A549 (cell line): ENCODE data around the gene ESRRG. TPM values are rescaled to one million over a fixed set of nuclear protein-coding genes. Genes with fewer than 3 reads are reported as not detected.

ENCODE experiments used
- ATAC-seq, 2 experiments: fragments of 200-7000 bp in 1 of 2; fragments of >200 bp in 1 of 2; cut with Nextera tagmentation in 1 of 2; cut with Tn5 transposase in 1 of 2; 3 replicates each; pipeline versions ENCODE4 v1.8.0 to v1.9.1; 2018 to 2020; ENCODE audit warnings: mild to moderate bottlenecking in 1 of 2, moderate library complexity in 1 of 2
- CTCF ChIA-PET: fragments of 300-600 bp; sonication (Branson Sonifier 250); formaldehyde crosslinking; extraction: SDS; loops from one replicate; lab custom pipeline; 2021; ENCODE audit warnings: antibody characterized with exemption, inconsistent platforms; lab: Yijun Ruan, JAX
- POLR2A ChIA-PET: fragments of 350-600 bp; formaldehyde crosslinking; extraction: SDS; loops from one replicate; lab custom pipeline; 2021; ENCODE audit warnings: antibody characterized with exemption, inconsistent platforms; lab: Yijun Ruan, JAX
- DNase-seq, 2 experiments: peaks; one replicate each; pipeline versions ENCODE4 v3.0.0 to v3.0.0-alpha.2; 2011 to 2016; ENCODE audit warnings: low read depth in 1 of 2, low spot score in 1 of 2
- FAIRE-seq: peaks from 2 replicates; lab custom pipeline; 2011; peaks lifted over from hg19 to GRCh38; lab: Jason Lieb, UNC
- H3K27ac ChIP-seq, 2 experiments: fragments of >200 bp; sonication (Bioruptor Twin); formaldehyde crosslinking; 3 replicates each; pipeline ENCODE4 v1.5.1; 2016 to 2017
- H3K4me1 ChIP-seq: fragments of >200 bp; sonication (Bioruptor Twin); formaldehyde crosslinking; 3 replicates; pipeline ENCODE4 v1.6.1; 2016
- H3K4me2 ChIP-seq: fragments of >200 bp; sonication (Bioruptor Twin); formaldehyde crosslinking; 3 replicates; pipeline ENCODE4 v1.6.1; 2016
- H3K4me3 ChIP-seq: fragments of >200 bp; sonication (Bioruptor Twin); formaldehyde crosslinking; 3 replicates; pipeline ENCODE4 v1.5.1; 2016
- H3K9me3 ChIP-seq: fragments of >200 bp; sonication (Bioruptor Twin); formaldehyde crosslinking; 3 replicates; pipeline ENCODE4 v1.6.1; 2016
- BHLHE40 ChIP-seq: IDR thresholded peaks from 2 replicates; pipeline ENCODE4 v1.6.1; 2012; ENCODE audit warnings: low read depth, low read length, inconsistent platforms
- CBX8 ChIP-seq: fragments of 200-600 bp; sonication (generic); IDR thresholded peaks from 2 replicates; pipeline ENCODE4 v1.6.1; 2016
- CTCF ChIP-seq: fragments of >200 bp; sonication (Bioruptor Twin); formaldehyde crosslinking; IDR thresholded peaks from 3 replicates; pipeline ENCODE4 v1.5.1; 2016
- FOSB ChIP-seq: fragments of 250-450 bp; sonication (Bioruptor Pico); IDR thresholded peaks from 2 replicates; pipeline ENCODE4 v1.5.0; 2020; ENCODE audit warnings: mild to moderate bottlenecking, moderate library complexity
- FOSL2 ChIP-seq, 2 experiments: fragments of 450-650 bp in 1 of 2; fragments of >200 bp in 1 of 2; sonication (Bioruptor Twin) in 1 of 2; formaldehyde crosslinking; IDR thresholded peaks; 2 replicates each; pipeline versions ENCODE4 v1.5.0 to v1.6.1; 2016 to 2020; ENCODE audit warnings: mild to moderate bottlenecking in 1 of 2, moderate library complexity in 1 of 2
- FOXS1 ChIP-seq: fragments of 250-450 bp; sonication (Bioruptor Pico); IDR thresholded peaks from 2 replicates; pipeline ENCODE4 v1.5.0; 2020; ENCODE audit warnings: mild to moderate bottlenecking, moderate library complexity
- GATA3 ChIP-seq: IDR thresholded peaks from 2 replicates; pipeline ENCODE4 v1.6.1; 2012; ENCODE audit warnings: borderline replicate concordance
- HMGXB4 ChIP-seq: fragments of 250-450 bp; sonication (Bioruptor Pico); IDR thresholded peaks from 2 replicates; pipeline ENCODE4 v1.5.0; 2021; ENCODE audit warnings: mild to moderate bottlenecking, moderate library complexity, borderline replicate concordance
- KDM5A ChIP-seq: fragments of 200-600 bp; sonication (generic); IDR thresholded peaks from 2 replicates; pipeline ENCODE4 v1.6.1; 2016; ENCODE audit warnings: antibody characterized with exemption, mild to moderate bottlenecking
- PBX3 ChIP-seq: IDR thresholded peaks from 2 replicates; pipeline ENCODE4 v1.6.1; 2012
- RCOR1 ChIP-seq: fragments of 150-350 bp; IDR thresholded peaks from 2 replicates; pipeline ENCODE4 v1.6.1; 2014; ENCODE audit warnings: antibody characterized with exemption, low read length, low read depth
- REST ChIP-seq: fragments of 200-600 bp; sonication (generic); IDR thresholded peaks from 2 replicates; pipeline ENCODE4 v1.6.1; 2016; ENCODE audit warnings: antibody characterized with exemption, mild to moderate bottlenecking, moderate library complexity
- ZFP36 ChIP-seq: fragments of 450-650 bp; IDR thresholded peaks from 2 replicates; pipeline ENCODE4 v1.6.1; 2014; ENCODE audit warnings: borderline replicate concordance; ENCODE audit not compliant: partially characterized antibody
- ZSCAN20 ChIP-seq: fragments of 250-450 bp; sonication (Bioruptor Pico); IDR thresholded peaks from 2 replicates; pipeline ENCODE4 v1.8.0; 2022; ENCODE audit warnings: mild to moderate bottlenecking, moderate library complexity
- WGBS: methylation state at CpG from one replicate; pipeline ENCODE4 v1.1.6; 2017; ENCODE audit errors: missing lambda C conversion rate; 5-methylcytosine and 5-hydroxymethylcytosine counted together
- polyA minus RNA-seq: library from RNA; depleted of rRNA, polyadenylated mRNA; stranded (reverse); fragments of >200 nt; gene quantifications from 2 replicates; pipeline ENCODE4 v1.2.3, GENCODE V29; 2011; rRNA and poly(A)+ RNA removed
- polyA plus RNA-seq, 4 experiments: library from polyadenylated mRNA; depleted of rRNA in 3 of 4; stranded (reverse); fragments of >200 nt; fragmentation: RNase III in 1 of 4; extraction: RNeasy Plus Mini Kit Qiagen cat#74134 plus additional on column Dnase treatment in 1 of 4; gene quantifications; 2 replicates in 3 of 4; 3 replicates in 1 of 4; pipeline ENCODE4 v1.2.3, GENCODE V29; 2011 to 2017
- TF ChIP-seq, protein P1 (sequence below): fragments of 250-450 bp; sonication (Bioruptor Pico); IDR thresholded peaks from 2 replicates; pipeline ENCODE4 v1.5.0; 2020; ENCODE audit warnings: low read depth, mild to moderate bottlenecking, moderate library complexity

ESRRG gene
- polyA plus RNA-seq (2011; rRNA removed) (0.05 and 0.09 TPM in 2 replicates), polyA plus RNA-seq (2017; fragmentation: RNase III; extraction: RNeasy Plus Mini Kit Qiagen cat#74134 plus additional on column Dnase treatment) (not detected in 3 replicates), polyA minus RNA-seq (0.12 TPM in 1 of 2 replicates, not detected in the other)
- polyA plus RNA-seq (2012; cell fraction: cytosol; rRNA removed) = 0.03 TPM in 1 of 2 replicates, not detected in the other
- polyA plus RNA-seq (2012; cell fraction: nucleus; rRNA removed) = not detected in 2 replicates

DNA sequence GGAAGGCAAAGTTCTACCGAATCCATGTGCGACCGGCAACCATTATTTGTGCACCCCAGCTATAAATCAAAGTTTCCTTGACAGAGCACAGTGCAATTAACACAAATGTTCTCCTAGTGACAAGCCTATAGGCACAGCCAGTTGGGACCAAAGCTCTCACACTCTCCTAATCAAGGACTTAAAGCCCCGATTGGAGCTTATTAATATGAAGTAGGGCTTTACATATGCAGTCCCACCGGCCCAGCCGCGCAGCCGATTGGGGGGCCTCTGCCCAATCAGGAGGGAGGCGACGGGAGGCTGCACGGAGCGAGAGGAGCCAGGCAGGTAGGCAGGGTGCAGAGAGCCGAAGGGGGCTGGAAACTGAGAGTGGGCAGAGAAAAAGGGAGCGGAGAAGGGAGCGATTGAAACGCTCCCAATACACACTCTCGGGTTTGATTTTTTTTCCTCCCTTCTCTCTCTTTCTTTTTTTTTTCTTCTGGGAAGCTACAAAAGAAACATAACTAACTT is at the start of gene ESRRG:
TSS of gene ESRRG (minus strand) at position 156 of the 507 bp plus-strand sequence. CDS start at position 26, 130 bp downstream.
- TF ChIP-seq FOSB = no peak
- TF ChIP-seq ZFP36 = no peak
- no peak for TF ChIP-seq FOXS1 (CRISPR knock-in tag)
- TF ChIP-seq FOSL2 (IDR thresholded peaks at IDR 0.05) = no peak
- no peak for TF ChIP-seq FOSL2 (CRISPR knock-in tag; IDR thresholded peaks at IDR 0.05)
- TF ChIP-seq CBX8 = no peak
- no peak for TF ChIP-seq GATA3
- no peak for TF ChIP-seq BHLHE40
- no peak for TF ChIP-seq RCOR1
- TF ChIP-seq KDM5A = no peak
- TF ChIP-seq CTCF = no peak
- no peak for TF ChIP-seq ZSCAN20 (CRISPR knock-in tag)
- TF ChIP-seq, protein P1, sequence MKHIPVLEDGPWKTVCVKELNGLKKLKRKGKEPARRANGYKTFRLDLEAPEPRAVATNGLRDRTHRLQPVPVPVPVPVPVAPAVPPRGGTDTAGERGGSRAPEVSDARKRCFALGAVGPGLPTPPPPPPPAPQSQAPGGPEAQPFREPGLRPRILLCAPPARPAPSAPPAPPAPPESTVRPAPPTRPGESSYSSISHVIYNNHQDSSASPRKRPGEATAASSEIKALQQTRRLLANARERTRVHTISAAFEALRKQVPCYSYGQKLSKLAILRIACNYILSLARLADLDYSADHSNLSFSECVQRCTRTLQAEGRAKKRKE (CRISPR knock-in tag) = no peak
- no peak for TF ChIP-seq REST
- TF ChIP-seq, all 56 proteins: peak for 0

GRCh38 chr1:216771922-216772321 is 48.7 kb upstream of the ESRRG start:
- Histone ChIP-seq H3K9me3 (no peaks in the 10 kb centered on the region), H3K27ac (no peak overlapping the region), H3K4me1 (no peaks in the 10 kb centered on the region), H3K4me2 (no peak overlapping the region), H3K4me3 (no peak overlapping the region)
- ATAC-seq (no peak), FAIRE-seq (no peak), DNase-seq (no peak)
- 2% methylated on average over 4 of the region's 4 CpGs for WGBS
- TF ChIP-seq KDM5A (no peak), BHLHE40 (no peak), HMGXB4 (CRISPR knock-in tag) (no peak), FOSL2 (IDR thresholded peaks at IDR 0.05) (no peak), FOSL2 (CRISPR knock-in tag; IDR thresholded peaks at IDR 0.05) (no peak), PBX3 (no peak)
- CTCF ChIA-PET = no interaction called here
- POLR2A ChIA-PET = no interaction called here

More for the DNA sequence above, at the start of gene ESRRG:
- H3K4me1 ChIP-seq = 0 out of 3 replicates have a peak, but pooled peaks cover 4% of the 10 kb centered on the region
- ATAC-seq (peak in 1 of 2 experiments; percentile 69; a peak in 3 of 6 replicates), DNase-seq (no peak), FAIRE-seq (no peak)
- 3% methylated on average over 17 of the region's 17 CpGs for WGBS
- peak within 1 kb of the TSS; percentile 54 for H3K4me2 ChIP-seq
- no peaks in the 10 kb centered on the region for H3K9me3 ChIP-seq
- ChIA-PET CTCF (interaction anchor here (1.1 kb wide), 1 partner anchor 27 kb away, joined by 3 read pairs; no protein-coding TSS in a partner anchor), POLR2A (no interaction called here)
- H3K27ac ChIP-seq = no peak within 1 kb of the TSS
- peak within 1 kb of the TSS; percentile 18; the same call in 1 of the 3 replicates for H3K4me3 ChIP-seq
